GM10847 (cell line): Measurements from ENCODE around the gene SORCS2.

Experiments
- POLR2A ChIP-seq: IDR thresholded peaks from 2 replicates; pipeline ENCODE4 v1.6.1; 2011; ENCODE audit not compliant: insufficient read length; ENCODE audit errors: extremely low read depth

SORCS2 gene

GRCh38 chr4:7192252-7193029 is at the start of gene SORCS2:
Gene SORCS2, plus strand, starts transcription at chr4:7192538.
- TF ChIP-seq POLR2A = no peak

GRCh38 chr4:7144374-7145290 is 47.7 kb upstream of the SORCS2 start:
- TF ChIP-seq POLR2A = no peak

GRCh38 chr4:7145291-7145934 is 46.9 kb upstream of the SORCS2 start:
- TF ChIP-seq POLR2A = no peak

GRCh38 chr4:7146059-7146785 is 46.1 kb upstream of the SORCS2 start:
- no peak for TF ChIP-seq POLR2A

GRCh38 chr4:7146786-7147115 is 45.6 kb upstream of the SORCS2 start:
- no peak for TF ChIP-seq POLR2A

GRCh38 chr4:7147261-7147660 is 45.1 kb upstream of the SORCS2 start:
- no peak for TF ChIP-seq POLR2A

- TF ChIP-seq POLR2A = no peak
Observed at GRCh38 chr4:7147661-7148310, 44.6 kb upstream of the SORCS2 start.

- no peak for TF ChIP-seq POLR2A
Observed at GRCh38 chr4:7148337-7148736, 44.0 kb upstream of the SORCS2 start.

- TF ChIP-seq POLR2A = no peak
Observed at GRCh38 chr4:7150036-7150635, 42.2 kb upstream of the SORCS2 start.

- TF ChIP-seq POLR2A = no peak
Observed at GRCh38 chr4:7151668-7152227, 40.6 kb upstream of the SORCS2 start.

- TF ChIP-seq POLR2A = no peak
Observed at GRCh38 chr4:7153711-7154110, 38.6 kb upstream of the SORCS2 start.

GRCh38 chr4:7154351-7154981 is 37.9 kb upstream of the SORCS2 start:
- TF ChIP-seq POLR2A = no peak

- TF ChIP-seq POLR2A = no peak
Observed at GRCh38 chr4:7155590-7156071, 36.7 kb upstream of the SORCS2 start.
